Choroid plexus epithelial cell (primary cell): Measurements from ENCODE around the gene MAP1B.

Experiments used
- DNase-seq: peaks from one replicate; pipeline ENCODE4 v3.0.0-alpha.2; 2010; ENCODE audit warnings: low read depth
- H3K4me3 ChIP-seq: 2 replicates; pipeline ENCODE4 v1.5.1; 2011; ENCODE audit warnings: low read depth, mild to moderate bottlenecking, control low read depth, low read length, moderate library complexity
- TF ChIP-seq, protein P1 (sequence below): conservative IDR thresholded peaks from 2 replicates; pipeline ENCODE4 v1.5.1; 2011; ENCODE audit warnings: low read depth, mild to moderate bottlenecking, control low read depth, inconsistent platforms, low read length, moderate library complexity

The MAP1B gene

DNA sequence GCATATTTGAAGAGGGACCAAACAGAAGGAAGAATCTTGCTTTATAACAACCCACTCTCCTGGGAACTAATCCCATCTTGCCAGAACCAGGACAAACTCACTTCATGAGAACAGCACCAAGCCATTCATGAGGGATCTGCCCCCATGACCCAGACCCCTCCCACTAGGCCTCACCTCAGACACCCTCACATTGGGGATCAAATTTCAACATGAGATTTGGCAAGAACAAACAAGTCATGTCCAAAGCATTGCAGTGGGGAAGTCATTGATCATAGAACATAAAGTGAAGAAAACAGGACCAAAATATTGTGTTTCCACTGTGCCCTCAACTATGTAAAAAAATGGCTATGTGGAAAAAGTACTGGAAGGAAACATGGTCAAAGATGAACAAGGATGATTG, 43.9 kb downstream of the MAP1B start:
- TF ChIP-seq, protein P1, sequence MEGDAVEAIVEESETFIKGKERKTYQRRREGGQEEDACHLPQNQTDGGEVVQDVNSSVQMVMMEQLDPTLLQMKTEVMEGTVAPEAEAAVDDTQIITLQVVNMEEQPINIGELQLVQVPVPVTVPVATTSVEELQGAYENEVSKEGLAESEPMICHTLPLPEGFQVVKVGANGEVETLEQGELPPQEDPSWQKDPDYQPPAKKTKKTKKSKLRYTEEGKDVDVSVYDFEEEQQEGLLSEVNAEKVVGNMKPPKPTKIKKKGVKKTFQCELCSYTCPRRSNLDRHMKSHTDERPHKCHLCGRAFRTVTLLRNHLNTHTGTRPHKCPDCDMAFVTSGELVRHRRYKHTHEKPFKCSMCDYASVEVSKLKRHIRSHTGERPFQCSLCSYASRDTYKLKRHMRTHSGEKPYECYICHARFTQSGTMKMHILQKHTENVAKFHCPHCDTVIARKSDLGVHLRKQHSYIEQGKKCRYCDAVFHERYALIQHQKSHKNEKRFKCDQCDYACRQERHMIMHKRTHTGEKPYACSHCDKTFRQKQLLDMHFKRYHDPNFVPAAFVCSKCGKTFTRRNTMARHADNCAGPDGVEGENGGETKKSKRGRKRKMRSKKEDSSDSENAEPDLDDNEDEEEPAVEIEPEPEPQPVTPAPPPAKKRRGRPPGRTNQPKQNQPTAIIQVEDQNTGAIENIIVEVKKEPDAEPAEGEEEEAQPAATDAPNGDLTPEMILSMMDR = no peak
- no peak overlapping the region for H3K4me3 ChIP-seq
- DNase-seq = peak; percentile 51

DNA sequence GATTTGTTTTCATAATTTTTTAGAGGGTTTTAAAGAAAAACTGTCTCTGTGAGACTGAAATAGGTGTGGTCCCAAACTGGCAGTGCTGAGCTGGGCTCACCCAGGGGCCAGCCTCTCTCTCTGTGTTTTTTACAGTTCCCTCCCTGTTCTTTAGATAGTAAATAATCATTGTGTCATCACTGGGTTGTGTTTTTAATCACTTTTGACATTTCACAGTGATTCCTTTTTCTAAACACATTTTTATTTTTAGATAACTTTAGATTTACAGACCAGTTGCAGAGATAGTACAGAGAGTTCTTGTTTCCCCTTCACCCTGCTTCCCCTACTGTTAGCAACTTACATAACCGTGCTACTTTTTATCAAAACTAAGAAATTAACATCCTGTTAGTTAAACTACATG, 44.4 kb downstream of the MAP1B start:
- no peak for DNase-seq
- TF ChIP-seq, protein P1 = no peak
- no peak overlapping the region for H3K4me3 ChIP-seq

DNA sequence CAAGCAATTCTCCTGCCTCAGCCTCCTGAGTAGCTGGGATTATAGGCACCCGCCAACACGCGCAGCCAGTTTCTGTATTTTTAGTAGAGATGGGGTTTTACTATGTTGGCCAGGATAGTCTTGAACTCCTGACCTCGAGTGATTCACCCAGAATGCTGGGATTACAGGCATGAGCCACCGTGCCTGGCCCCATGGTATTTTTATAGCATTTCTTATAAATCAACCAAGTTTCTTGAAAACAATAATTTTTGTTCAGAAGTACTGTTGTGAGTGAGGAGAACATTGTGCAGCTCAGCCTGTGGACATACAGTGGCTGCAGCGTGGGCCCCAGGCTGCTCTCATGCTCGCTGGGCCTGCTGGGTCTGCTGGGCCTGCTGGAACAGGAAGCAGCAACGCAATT, 45.3 kb downstream of the MAP1B start:
- no peak overlapping the region for H3K4me3 ChIP-seq
- TF ChIP-seq, protein P1 = no peak
- peak; percentile 61 for DNase-seq

DNA sequence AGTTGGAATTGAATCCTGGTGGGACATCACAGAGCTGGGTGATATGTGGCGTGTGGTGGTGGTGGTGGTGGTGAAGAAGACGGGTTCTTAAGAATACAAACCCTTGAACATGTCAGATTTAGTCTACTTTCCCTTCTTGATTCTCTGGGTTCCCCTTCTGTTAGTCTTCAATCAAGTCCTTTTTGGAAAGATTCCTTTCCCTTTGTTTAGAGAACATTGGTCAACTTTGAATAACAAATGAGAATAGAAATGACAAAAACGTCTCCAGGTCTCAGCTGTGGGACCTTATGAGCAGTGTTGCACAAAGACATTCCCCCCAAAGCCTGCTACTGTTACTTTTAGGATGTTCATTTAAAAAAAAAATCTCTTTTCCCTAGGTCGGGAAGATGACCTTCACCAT, 46.3 kb downstream of the MAP1B start:
- TF ChIP-seq, protein P1 = no peak
- no peak overlapping the region for H3K4me3 ChIP-seq
- DNase-seq = no peak

DNA sequence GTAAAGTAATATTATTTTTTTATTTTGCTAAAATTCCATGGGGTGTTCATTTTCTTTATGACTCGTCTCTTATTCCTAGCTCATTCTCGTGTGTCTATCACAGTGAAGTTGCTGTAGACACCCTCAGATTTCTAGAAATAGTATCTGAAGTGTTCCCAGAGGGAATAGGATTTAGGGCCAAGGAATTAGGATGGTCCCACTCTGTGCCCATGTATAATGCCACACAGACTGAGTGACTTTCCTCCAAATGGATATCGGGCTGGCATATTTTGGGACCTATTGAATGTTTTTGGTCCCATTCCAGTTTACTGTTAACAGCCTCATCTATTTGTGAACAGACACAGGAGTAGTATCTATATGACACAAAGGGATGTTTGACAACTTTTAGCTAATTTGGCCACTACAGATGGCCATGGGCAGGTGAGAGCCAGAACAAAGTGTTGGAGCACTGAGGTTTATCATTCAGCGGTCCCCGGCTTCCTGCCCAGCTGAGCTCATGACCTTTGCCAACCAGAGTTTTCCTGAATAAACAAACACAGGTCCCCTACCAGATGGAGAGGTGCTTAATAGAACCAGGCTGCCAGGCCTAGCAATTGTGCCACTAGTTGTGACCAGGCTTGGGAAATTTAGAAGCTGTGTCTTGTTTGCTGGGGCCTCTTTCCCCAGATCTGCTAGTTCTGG, 46.9 kb downstream of the MAP1B start:
- TF ChIP-seq, protein P1 = no peak
- DNase-seq = no peak
- no peak overlapping the region for H3K4me3 ChIP-seq

DNA sequence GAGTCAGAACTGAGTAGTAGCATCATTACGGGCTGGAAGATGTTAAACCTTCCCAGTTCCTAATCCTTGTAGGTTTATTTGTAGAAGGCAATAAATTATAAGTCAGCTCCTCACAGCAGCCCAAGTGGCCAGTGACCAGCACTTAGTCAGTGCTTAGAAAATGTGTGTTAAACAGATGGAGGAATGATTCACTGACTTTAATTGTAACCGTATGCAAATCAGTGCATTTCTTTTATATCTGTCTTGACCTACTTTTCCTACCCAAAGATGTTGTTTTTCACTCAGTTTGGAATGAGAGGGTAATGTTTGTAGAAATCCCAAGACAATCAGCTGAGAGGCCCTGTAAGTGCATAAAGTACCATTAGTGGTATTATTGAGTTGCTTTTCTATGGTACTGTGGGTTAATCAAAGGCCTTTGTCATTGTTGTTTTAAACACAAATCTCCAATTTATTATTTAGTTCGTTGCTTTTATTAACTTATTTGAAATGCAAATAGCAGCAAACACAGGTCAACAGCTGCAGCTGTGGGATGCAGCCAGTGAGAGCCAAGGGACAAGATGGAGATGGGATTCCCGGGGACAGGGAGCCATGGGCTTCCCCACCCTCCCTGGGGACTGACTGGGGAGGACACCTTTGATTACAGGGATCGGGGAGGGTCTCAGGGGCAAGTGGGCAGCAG, 49.8 kb downstream of the MAP1B start:
- H3K4me3 ChIP-seq = no peak overlapping the region
- TF ChIP-seq, protein P1 = no peak
- peak; percentile 62 for DNase-seq

DNA sequence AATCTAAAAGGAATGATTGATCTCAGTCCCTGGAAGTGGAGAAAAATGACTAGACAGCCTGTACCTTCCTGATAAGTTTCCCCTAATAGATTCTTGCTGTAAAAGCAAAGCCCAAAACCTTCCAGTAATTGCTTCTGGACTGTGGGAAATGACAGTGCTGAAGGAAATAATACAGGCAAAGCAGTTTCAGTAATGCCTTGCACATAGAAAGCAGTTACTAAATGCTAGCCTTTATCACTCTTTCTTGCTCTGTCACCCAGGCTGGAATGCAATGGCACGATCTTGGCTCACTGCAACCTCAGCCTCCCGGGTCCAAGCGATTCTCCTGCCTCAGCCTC, 50.3 kb downstream of the MAP1B start:
- DNase-seq = no peak

More for the DNA sequence above, 50.3 kb downstream of the MAP1B start:
- TF ChIP-seq, protein P1 = no peak
- H3K4me3 ChIP-seq = no peak overlapping the region
